ENCODE measurements around the gene ZNF385C. TPM values are rescaled to one million over a fixed set of nuclear protein-coding genes. Genes with fewer than 3 reads are reported as not detected.

Gene ZNF385C
- total RNA-seq, 1 experiment from 2014 or later, result 2.8 TPM

DNA sequence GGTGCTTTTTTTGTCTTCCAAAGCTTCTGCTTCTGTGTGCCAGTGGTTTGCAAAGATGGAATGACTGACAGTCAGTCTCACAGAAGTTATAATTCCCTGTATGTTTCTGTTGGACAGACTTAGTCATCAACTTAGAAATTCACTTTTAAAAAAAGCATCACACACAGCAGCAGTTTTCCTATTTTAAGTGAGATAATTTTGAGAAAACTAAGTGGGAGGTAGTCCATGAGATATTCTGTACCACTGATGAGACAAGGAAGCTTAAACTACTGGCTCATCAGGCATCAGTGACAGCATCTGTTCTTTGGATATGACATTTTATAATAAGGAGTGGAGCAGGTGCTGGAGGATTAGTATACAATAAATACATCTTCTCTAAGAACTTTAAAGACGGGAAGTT is 111.6 kb downstream of the ZNF385C start:
- no peak overlapping the region for H2AFZ ChIP-seq (ENCODE audit: low read length)
- H3K56ac ChIP-seq (ENCODE audit: insufficient read length, low read depth, low read length), result no peak overlapping the region
- TF ChIP-seq CTCF (conservative IDR thresholded peaks at IDR 0.05), result no peak
- no peak overlapping the region for H3K27ac ChIP-seq (ENCODE audit: insufficient read length, low read depth, low read length)
- Mint-ChIP-seq H3K27ac (no peak overlapping the region), H3K36me3 (ENCODE audit: insufficient read depth in 1 of 3, low read depth in 3 of 3) (peaks cover 56 to 98% (median 94%) of the 10 kb centered on the region in 3 experiments; a peak in 6 of 7 replicates), H3K27me3 (ENCODE audit: low read depth) (no peaks in the 10 kb centered on the region), H3K9me3 (no peaks in the 10 kb centered on the region), H3K4me3 (no peak overlapping the region), H3K4me1 (no peaks in the 10 kb centered on the region)
- no peaks in the 10 kb centered on the region for H3K4me1 ChIP-seq (ENCODE audit: insufficient read depth, low read length)
- DNase-seq, result no peak
- H4K91ac ChIP-seq (ENCODE audit: insufficient read length, low read depth, low read length), result no peak overlapping the region
- no peak overlapping the region for H4K5ac ChIP-seq (ENCODE audit: insufficient read length, low read depth, low read length)
- no peak overlapping the region for H3K14ac ChIP-seq (ENCODE audit: insufficient read depth, low read length)
- H3K9ac ChIP-seq (ENCODE audit: extremely low read depth, insufficient read length, low read length), result no peak overlapping the region
- no peak overlapping the region for H2BK20ac ChIP-seq (ENCODE audit: low read depth, low read length, poor library complexity, severe bottlenecking)
- H3K4ac ChIP-seq (ENCODE audit: low read depth, low read length), result no peak overlapping the region
- H3K79me2 ChIP-seq (ENCODE audit: insufficient read depth, low read length), result no peaks in the 10 kb centered on the region
- no peak overlapping the region for H4K8ac ChIP-seq (replicated peaks; ENCODE audit: insufficient read length, low read depth, low read length)
- no peaks in the 10 kb centered on the region for H3K9me3 ChIP-seq (ENCODE audit: control insufficient read depth, low read depth, low read length)
- no peaks in the 10 kb centered on the region for H3K79me1 ChIP-seq (ENCODE audit: insufficient read depth, low read depth, low read length, poor library complexity, severe bottlenecking)
- H2BK15ac ChIP-seq (ENCODE audit: low read depth, low read length), result no peak overlapping the region
- H4K20me1 ChIP-seq (ENCODE audit: control insufficient read depth, insufficient read depth, insufficient read length), result no peaks in the 10 kb centered on the region
- H3K4me2 ChIP-seq (ENCODE audit: insufficient read depth, insufficient read length, low read length), result no peak overlapping the region
- H2BK12ac ChIP-seq (ENCODE audit: insufficient read length, low read depth, low read length), result no peak overlapping the region
- no peak overlapping the region for H3T11ph ChIP-seq (ENCODE audit: low read length)
- no peak overlapping the region for H2BK5ac ChIP-seq (ENCODE audit: insufficient read length, low read length)
- H2BK120ac ChIP-seq (ENCODE audit: low read depth, low read length, poor library complexity, severe bottlenecking), result no peak overlapping the region
- H3K23me2 ChIP-seq (ENCODE audit: insufficient read length, low read depth, low read length, poor library complexity, severe bottlenecking), result no peaks in the 10 kb centered on the region
- no peak overlapping the region for H2AK5ac ChIP-seq (ENCODE audit: insufficient read length, low read length)
- H3K18ac ChIP-seq (ENCODE audit: insufficient read length, low read depth, low read length), result no peak overlapping the region
- H3K23ac ChIP-seq (ENCODE audit: insufficient read length, low read depth, low read length), result no peak overlapping the region
- no peaks in the 10 kb centered on the region for H3K27me3 ChIP-seq (ENCODE audit: insufficient read depth, low read length)
- WGBS (ENCODE audit: extremely low coverage, insufficient read length, low lambda C conversion rate), result no CpG with 5 or more reads among the region's 1 CpG

All from H9 (cell line).